Mammary epithelial cell (primary cell): ENCODE results near the gene ADGRV1.

ENCODE experiments used
- EZH2 ChIP-seq: IDR thresholded peaks from 2 replicates; pipeline ENCODE4 v1.6.1; 2012; ENCODE audit warnings: low read length, inconsistent platforms, borderline replicate concordance
- TF ChIP-seq, protein P1 (sequence below), 2 donors: IDR thresholded peaks in 1 of 2; conservative IDR thresholded peaks in 1 of 2; 2 replicates each; pipeline ENCODE4 v1.5.1; 2011 to 2012; ENCODE audit warnings: inconsistent platforms in 2 of 2, low read length in 2 of 2, mild to moderate bottlenecking in 2 of 2, control low read depth in 1 of 2, low read depth in 1 of 2; ENCODE audit not compliant: insufficient read depth in 1 of 2; ENCODE audit errors: extremely low read depth in 1 of 2

DNA sequence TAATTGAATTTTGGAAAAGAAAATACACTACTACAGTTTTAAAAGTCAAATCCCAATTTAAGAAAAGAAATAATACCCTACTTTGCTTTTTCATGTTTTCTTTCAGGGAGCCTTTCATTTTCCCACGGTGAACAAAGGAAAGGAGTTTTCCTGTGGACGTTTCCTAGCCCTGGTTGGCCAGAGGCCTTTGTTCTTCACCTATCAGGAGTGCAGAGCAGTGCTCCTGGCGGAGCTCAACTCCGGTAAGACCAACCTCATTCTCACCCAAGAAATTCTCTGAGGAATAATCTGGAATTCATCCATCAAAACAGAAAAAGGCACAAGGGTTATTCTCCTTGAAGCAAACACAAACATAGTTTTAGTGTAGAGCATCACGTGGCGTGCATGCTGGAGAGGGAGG, 248.9 kb downstream of the ADGRV1 start:
- TF ChIP-seq, protein P1, sequence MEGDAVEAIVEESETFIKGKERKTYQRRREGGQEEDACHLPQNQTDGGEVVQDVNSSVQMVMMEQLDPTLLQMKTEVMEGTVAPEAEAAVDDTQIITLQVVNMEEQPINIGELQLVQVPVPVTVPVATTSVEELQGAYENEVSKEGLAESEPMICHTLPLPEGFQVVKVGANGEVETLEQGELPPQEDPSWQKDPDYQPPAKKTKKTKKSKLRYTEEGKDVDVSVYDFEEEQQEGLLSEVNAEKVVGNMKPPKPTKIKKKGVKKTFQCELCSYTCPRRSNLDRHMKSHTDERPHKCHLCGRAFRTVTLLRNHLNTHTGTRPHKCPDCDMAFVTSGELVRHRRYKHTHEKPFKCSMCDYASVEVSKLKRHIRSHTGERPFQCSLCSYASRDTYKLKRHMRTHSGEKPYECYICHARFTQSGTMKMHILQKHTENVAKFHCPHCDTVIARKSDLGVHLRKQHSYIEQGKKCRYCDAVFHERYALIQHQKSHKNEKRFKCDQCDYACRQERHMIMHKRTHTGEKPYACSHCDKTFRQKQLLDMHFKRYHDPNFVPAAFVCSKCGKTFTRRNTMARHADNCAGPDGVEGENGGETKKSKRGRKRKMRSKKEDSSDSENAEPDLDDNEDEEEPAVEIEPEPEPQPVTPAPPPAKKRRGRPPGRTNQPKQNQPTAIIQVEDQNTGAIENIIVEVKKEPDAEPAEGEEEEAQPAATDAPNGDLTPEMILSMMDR (conservative IDR thresholded peaks at IDR 0.05 in 1 of 2, IDR thresholded peaks at IDR 0.05 in 1 of 2; ENCODE audit: extremely low read depth in 1 of 2, insufficient read depth in 1 of 2, low read depth in 1 of 2, low read length in 2 of 2): no peak
- no peak for TF ChIP-seq EZH2
